ENCODE data around the gene MPZL1. TPM values are rescaled to one million over a fixed set of nuclear protein-coding genes. Genes with fewer than 3 reads are reported as not detected.

Gene MPZL1
- total RNA-seq, 2 experiments from 2014 or later: 17.4 to 19.0 TPM

GRCh38 chr1:167781558-167781957 is 59.8 kb downstream of the MPZL1 start:
- Mint-ChIP-seq H3K4me1 (peaks cover 8% of the 10 kb centered on the region), H3K9me3 (peaks cover 2% of the 10 kb centered on the region), H3K4me3 (no peak overlapping the region), H3K36me3 (ENCODE audit: low read depth) (peaks cover 21% of the 10 kb centered on the region), H3K27me3 (no peaks in the 10 kb centered on the region), H3K27ac (no peak overlapping the region)
- CTCF ChIA-PET: no interaction called here
- no peak for DNase-seq
- POLR2A ChIA-PET: no interaction called here

GRCh38 chr1:167782946-167783345 is 61.2 kb downstream of the MPZL1 start:
- Mint-ChIP-seq H3K9me3 (peaks cover 2% of the 10 kb centered on the region), H3K36me3 (ENCODE audit: low read depth) (peaks cover 15% of the 10 kb centered on the region), H3K4me1 (peaks cover 2% of the 10 kb centered on the region), H3K27me3 (no peaks in the 10 kb centered on the region), H3K27ac (no peak overlapping the region), H3K4me3 (no peak overlapping the region)
- ChIA-PET POLR2A (no interaction called here), CTCF (no interaction called here)
- DNase-seq: no peak

GRCh38 chr1:167784876-167785550 is 63.2 kb downstream of the MPZL1 start:
- ChIA-PET POLR2A (no interaction called here), CTCF (interaction anchor here (1.3 kb wide), 1 partner anchor 9 kb away, joined by 4 read pairs; no protein-coding TSS in a partner anchor)
- H3K27ac Mint-ChIP-seq: no peak overlapping the region
- H3K36me3 Mint-ChIP-seq (ENCODE audit: low read depth): peaks cover 12% of the 10 kb centered on the region
- no peak for DNase-seq
- peaks cover 2% of the 10 kb centered on the region for H3K9me3 Mint-ChIP-seq
- H3K27me3 Mint-ChIP-seq: no peaks in the 10 kb centered on the region
- no peak overlapping the region for H3K4me3 Mint-ChIP-seq
- H3K4me1 Mint-ChIP-seq: peaks cover 2% of the 10 kb centered on the region

GRCh38 chr1:167786502-167786901 is 64.7 kb downstream of the MPZL1 start:
- H3K27ac Mint-ChIP-seq: no peak overlapping the region
- H3K4me1 Mint-ChIP-seq: peaks cover 2% of the 10 kb centered on the region
- peaks cover 10% of the 10 kb centered on the region for H3K36me3 Mint-ChIP-seq (ENCODE audit: low read depth)
- CTCF ChIA-PET: no interaction called here
- H3K9me3 Mint-ChIP-seq: no peaks in the 10 kb centered on the region
- no peak for DNase-seq
- no peak overlapping the region for H3K4me3 Mint-ChIP-seq
- POLR2A ChIA-PET: no interaction called here
- no peaks in the 10 kb centered on the region for H3K27me3 Mint-ChIP-seq

GRCh38 chr1:167789501-167789900 is 67.7 kb downstream of the MPZL1 start:
- Mint-ChIP-seq H3K36me3 (ENCODE audit: low read depth) (peaks cover 8% of the 10 kb centered on the region), H3K4me3 (no peak overlapping the region), H3K27me3 (no peaks in the 10 kb centered on the region), H3K27ac (no peak overlapping the region), H3K9me3 (no peaks in the 10 kb centered on the region), H3K4me1 (peaks cover 2% of the 10 kb centered on the region)
- CTCF ChIA-PET: interaction anchor here (1.4 to 1.5 kb wide), 2 partner anchors 19 to 293 kb away, joined by 4 read pairs; no protein-coding TSS in a partner anchor
- POLR2A ChIA-PET: no interaction called here
- no peak for DNase-seq

GRCh38 chr1:167790117-167790516 is 68.3 kb downstream of the MPZL1 start:
- H3K4me3 Mint-ChIP-seq: no peak overlapping the region
- ChIA-PET CTCF (interaction anchor here (1.5 kb wide), 1 partner anchor 18 kb away, joined by 4 read pairs; no protein-coding TSS in a partner anchor), POLR2A (no interaction called here)
- DNase-seq: no peak
- peaks cover under 1% of the 10 kb centered on the region for H3K4me1 Mint-ChIP-seq
- H3K36me3 Mint-ChIP-seq (ENCODE audit: low read depth): peaks cover 8% of the 10 kb centered on the region
- H3K27me3 Mint-ChIP-seq: no peaks in the 10 kb centered on the region
- H3K27ac Mint-ChIP-seq: no peak overlapping the region
- H3K9me3 Mint-ChIP-seq: no peaks in the 10 kb centered on the region

GRCh38 chr1:167791281-167792187 is 69.8 kb downstream of the MPZL1 start:
- H3K27ac Mint-ChIP-seq: no peak overlapping the region
- CTCF ChIA-PET: interaction anchor here (1.2 to 1.5 kb wide), 2 partner anchors 191 to 290 kb away, joined by 3 to 4 read pairs; no protein-coding TSS in a partner anchor
- DNase-seq: no peak
- no peaks in the 10 kb centered on the region for H3K27me3 Mint-ChIP-seq
- peaks cover 4% of the 10 kb centered on the region for H3K4me1 Mint-ChIP-seq
- no peaks in the 10 kb centered on the region for H3K9me3 Mint-ChIP-seq
- no peak overlapping the region for H3K4me3 Mint-ChIP-seq
- POLR2A ChIA-PET: no interaction called here
- peaks cover 8% of the 10 kb centered on the region for H3K36me3 Mint-ChIP-seq (ENCODE audit: low read depth)

GRCh38 chr1:167792188-167792565 is 70.4 kb downstream of the MPZL1 start:
- Mint-ChIP-seq H3K27ac (no peak overlapping the region), H3K27me3 (no peaks in the 10 kb centered on the region), H3K4me1 (peaks cover 8% of the 10 kb centered on the region), H3K9me3 (no peaks in the 10 kb centered on the region), H3K4me3 (no peak overlapping the region), H3K36me3 (ENCODE audit: low read depth) (peaks cover 8% of the 10 kb centered on the region)
- no peak for DNase-seq
- ChIA-PET CTCF (interaction anchor here (1.2 to 1.5 kb wide), 2 partner anchors 192 to 290 kb away, joined by 3 to 4 read pairs; no protein-coding TSS in a partner anchor), POLR2A (no interaction called here)

GRCh38 chr1:167794043-167794442 is 72.3 kb downstream of the MPZL1 start:
- DNase-seq: no peak
- Mint-ChIP-seq H3K9me3 (no peaks in the 10 kb centered on the region), H3K4me3 (no peak overlapping the region), H3K27ac (no peak overlapping the region), H3K36me3 (ENCODE audit: low read depth) (peaks cover 3% of the 10 kb centered on the region), H3K27me3 (no peaks in the 10 kb centered on the region), H3K4me1 (peaks cover 10% of the 10 kb centered on the region)
- POLR2A ChIA-PET: no interaction called here
- CTCF ChIA-PET: no interaction called here

GRCh38 chr1:167795810-167796740 is 74.3 kb downstream of the MPZL1 start:
- POLR2A ChIA-PET: interaction anchor here (0.6 to 1.3 kb wide), 2 partner anchors 82 to 164 kb away, joined by 3 read pairs; no protein-coding TSS in a partner anchor

GRCh38 chr1:167797015-167797414 is 75.2 kb downstream of the MPZL1 start:
- Mint-ChIP-seq H3K36me3 (ENCODE audit: low read depth) (no peaks in the 10 kb centered on the region), H3K27me3 (no peaks in the 10 kb centered on the region), H3K9me3 (no peaks in the 10 kb centered on the region), H3K27ac (no peak overlapping the region), H3K4me1 (peaks cover 10% of the 10 kb centered on the region), H3K4me3 (no peak overlapping the region)
- CTCF ChIA-PET: interaction anchor here (0.7 kb wide), 1 partner anchor 77 kb away, joined by 3 read pairs; no protein-coding TSS in a partner anchor
- POLR2A ChIA-PET: interaction anchor here (0.6 to 1.3 kb wide), 4 partner anchors 17 to 165 kb away, joined by 3 read pairs; no protein-coding TSS in a partner anchor
- DNase-seq: no peak

More at GRCh38 chr1:167795810-167796740, 74.3 kb downstream of the MPZL1 start:
- CTCF ChIA-PET: no interaction called here
- Mint-ChIP-seq H3K9me3 (no peaks in the 10 kb centered on the region), H3K27ac (no peak overlapping the region), H3K36me3 (ENCODE audit: low read depth) (no peaks in the 10 kb centered on the region), H3K27me3 (no peaks in the 10 kb centered on the region), H3K4me3 (no peak overlapping the region), H3K4me1 (peaks cover 10% of the 10 kb centered on the region)
- DNase-seq: no peak

GRCh38 chr1:167798952-167799351 is 77.2 kb downstream of the MPZL1 start:
- Mint-ChIP-seq H3K27ac (no peak overlapping the region), H3K27me3 (no peaks in the 10 kb centered on the region), H3K4me3 (no peak overlapping the region), H3K36me3 (ENCODE audit: low read depth) (no peaks in the 10 kb centered on the region), H3K9me3 (no peaks in the 10 kb centered on the region), H3K4me1 (peaks cover 21% of the 10 kb centered on the region)
- POLR2A ChIA-PET: no interaction called here
- no peak for DNase-seq
- CTCF ChIA-PET: interaction anchor here (1.0 kb wide), 1 partner anchor 136 kb away, joined by 3 read pairs; no protein-coding TSS in a partner anchor
